ENCODE results near the gene IFI44. TPM values are rescaled to one million over a fixed set of nuclear protein-coding genes. Genes with fewer than 3 reads are reported as not detected.

Gene IFI44
- total and polyA plus RNA-seq, 2 experiments from 2014 or later: not detected

DNA sequence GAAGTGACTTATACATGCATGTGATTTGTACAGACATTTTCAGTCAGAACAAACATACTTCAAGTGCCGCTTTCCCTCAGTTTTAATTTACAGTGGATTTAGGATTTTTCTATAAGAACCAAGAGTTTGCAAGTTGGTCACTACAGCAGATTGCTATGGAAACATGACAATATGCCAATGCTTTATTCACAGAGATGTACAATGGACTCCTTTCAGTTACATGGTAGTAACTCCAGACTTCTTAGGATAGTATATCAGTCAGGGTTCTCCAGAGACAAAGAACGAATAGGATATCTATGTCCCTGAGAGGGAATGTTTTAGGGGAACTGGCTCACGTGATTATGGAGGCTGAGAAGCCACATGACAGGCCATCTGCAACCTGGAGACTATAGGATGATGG lies 27.4 kb downstream of the IFI44 start:
- ATAC-seq: no peak
- Mint-ChIP-seq H3K27me3 (ENCODE audit: insufficient read depth, low read depth, poor library complexity) (no peaks in the 10 kb centered on the region), H3K27ac (no peak overlapping the region), H3K4me3 (no peak overlapping the region), H3K36me3 (ENCODE audit: low read depth) (no peaks in the 10 kb centered on the region), H3K4me1 (peaks cover 3% of the 10 kb centered on the region; the same call in 2 of the 3 replicates), H3K9me3 (no peaks in the 10 kb centered on the region)
- no peak overlapping the region for H3K27ac ChIP-seq (ENCODE audit: low read depth)
- TF ChIP-seq POLR2AphosphoS5 (IDR thresholded peaks at IDR 0.05; ENCODE audit: low read depth): no peak
- no peak for DNase-seq (ENCODE audit: low spot score)
- no peaks in the 10 kb centered on the region for H3K9me2 ChIP-seq (ENCODE audit: insufficient read depth)
- no peaks in the 10 kb centered on the region for H3K4me1 ChIP-seq (ENCODE audit: insufficient read depth)
- H4K20me1 ChIP-seq (replicated peaks; ENCODE audit: insufficient read depth): no peaks in the 10 kb centered on the region
- H2AFZ ChIP-seq: no peak overlapping the region
- H3K27me3 ChIP-seq (ENCODE audit: insufficient read depth): no peaks in the 10 kb centered on the region
- H3K4me2 ChIP-seq: no peak overlapping the region
- H3K36me3 ChIP-seq (ENCODE audit: insufficient read depth): no peaks in the 10 kb centered on the region
- no peak overlapping the region for H3K4me3 ChIP-seq
- no peaks in the 10 kb centered on the region for H3F3A ChIP-seq (replicated peaks; ENCODE audit: low read depth)
- H3K79me2 ChIP-seq (replicated peaks; ENCODE audit: insufficient read depth): no peaks in the 10 kb centered on the region

DNA sequence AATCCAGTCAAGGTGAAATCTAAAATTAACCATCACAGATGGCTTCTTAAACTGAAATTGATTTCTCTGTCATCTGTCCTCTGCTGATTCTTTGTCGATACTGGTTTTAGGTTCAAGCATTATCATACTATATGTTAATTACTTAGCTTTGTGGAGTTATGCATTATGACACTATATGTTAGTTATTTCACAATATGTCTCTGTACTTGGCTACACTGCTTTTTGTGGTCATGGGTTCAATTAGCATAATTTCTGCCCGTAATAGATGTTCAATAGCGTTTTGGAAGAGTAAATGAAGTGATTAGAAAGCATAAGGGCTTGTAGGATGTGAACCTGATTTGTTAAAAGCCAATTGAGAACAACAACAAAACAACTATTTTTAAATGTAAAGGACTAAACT lies 28.2 kb downstream of the IFI44 start:
- Histone ChIP-seq H3K36me3 (ENCODE audit: insufficient read depth) (no peaks in the 10 kb centered on the region), H3K79me2 (replicated peaks; ENCODE audit: insufficient read depth) (no peaks in the 10 kb centered on the region), H3K4me3 (no peak overlapping the region), H3F3A (replicated peaks; ENCODE audit: low read depth) (no peaks in the 10 kb centered on the region), H3K27me3 (ENCODE audit: insufficient read depth) (no peaks in the 10 kb centered on the region), H3K4me2 (no peak overlapping the region), H2AFZ (no peak overlapping the region), H3K27ac (ENCODE audit: low read depth) (no peak overlapping the region), H3K9me2 (ENCODE audit: insufficient read depth) (no peaks in the 10 kb centered on the region), H4K20me1 (replicated peaks; ENCODE audit: insufficient read depth) (no peaks in the 10 kb centered on the region), H3K4me1 (ENCODE audit: insufficient read depth) (no peaks in the 10 kb centered on the region)
- no peak for DNase-seq (ENCODE audit: low spot score)
- Mint-ChIP-seq H3K4me3 (no peak overlapping the region), H3K9me3 (no peaks in the 10 kb centered on the region), H3K27me3 (ENCODE audit: insufficient read depth, low read depth, poor library complexity) (no peaks in the 10 kb centered on the region), H3K27ac (no peak overlapping the region), H3K36me3 (ENCODE audit: low read depth) (no peaks in the 10 kb centered on the region), H3K4me1 (peaks cover 3% of the 10 kb centered on the region; the same call in 2 of the 3 replicates)
- no peak for ATAC-seq
- TF ChIP-seq STAT1 (IDR thresholded peaks at IDR 0.05; ENCODE audit: unreplicated experiment) (no peak), EZH2phosphoT487 (IDR thresholded peaks at IDR 0.05; ENCODE audit: unreplicated experiment) (no peak)

DNA sequence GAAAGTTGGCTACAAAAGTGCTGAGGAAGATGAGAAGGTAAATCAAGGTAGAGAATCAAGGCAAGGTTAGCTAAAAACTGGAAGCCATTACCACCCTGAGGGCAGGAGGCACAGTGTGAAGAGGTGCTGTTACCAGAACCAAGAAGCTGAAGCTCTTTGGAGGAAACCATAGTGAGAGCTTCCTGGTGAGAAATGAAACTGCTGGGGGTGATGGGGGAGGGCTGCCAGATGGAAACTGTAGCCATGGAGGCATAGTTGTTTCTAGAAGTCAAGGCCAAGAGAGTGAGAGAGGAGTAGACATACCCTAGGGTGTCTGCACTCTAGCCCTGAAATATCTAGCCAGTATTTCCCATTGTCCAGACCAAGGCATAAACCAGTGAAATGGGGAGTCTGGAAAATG lies 28.7 kb downstream of the IFI44 start:
- Mint-ChIP-seq H3K36me3 (ENCODE audit: low read depth) (no peaks in the 10 kb centered on the region), H3K4me3 (no peak overlapping the region), H3K27me3 (ENCODE audit: insufficient read depth, low read depth, poor library complexity) (no peaks in the 10 kb centered on the region), H3K27ac (no peak overlapping the region; the same call in 1 of the 2 replicates), H3K4me1 (peaks cover 3% of the 10 kb centered on the region; the same call in 2 of the 3 replicates), H3K9me3 (no peaks in the 10 kb centered on the region)
- DNase-seq (ENCODE audit: low spot score) (no peak), ATAC-seq (no peak)
- no peaks in the 10 kb centered on the region for H3K79me2 ChIP-seq (replicated peaks; ENCODE audit: insufficient read depth)
- H3K4me2 ChIP-seq: no peak overlapping the region
- no peaks in the 10 kb centered on the region for H4K20me1 ChIP-seq (replicated peaks; ENCODE audit: insufficient read depth)
- TF ChIP-seq CREB1 (CRISPR knock-in tag; IDR thresholded peaks at IDR 0.05; ENCODE audit: low read depth) (no peak), NANOG (IDR thresholded peaks at IDR 0.05; ENCODE audit: borderline replicate concordance) (no peak)
- TF ChIP-seq, protein P1, sequence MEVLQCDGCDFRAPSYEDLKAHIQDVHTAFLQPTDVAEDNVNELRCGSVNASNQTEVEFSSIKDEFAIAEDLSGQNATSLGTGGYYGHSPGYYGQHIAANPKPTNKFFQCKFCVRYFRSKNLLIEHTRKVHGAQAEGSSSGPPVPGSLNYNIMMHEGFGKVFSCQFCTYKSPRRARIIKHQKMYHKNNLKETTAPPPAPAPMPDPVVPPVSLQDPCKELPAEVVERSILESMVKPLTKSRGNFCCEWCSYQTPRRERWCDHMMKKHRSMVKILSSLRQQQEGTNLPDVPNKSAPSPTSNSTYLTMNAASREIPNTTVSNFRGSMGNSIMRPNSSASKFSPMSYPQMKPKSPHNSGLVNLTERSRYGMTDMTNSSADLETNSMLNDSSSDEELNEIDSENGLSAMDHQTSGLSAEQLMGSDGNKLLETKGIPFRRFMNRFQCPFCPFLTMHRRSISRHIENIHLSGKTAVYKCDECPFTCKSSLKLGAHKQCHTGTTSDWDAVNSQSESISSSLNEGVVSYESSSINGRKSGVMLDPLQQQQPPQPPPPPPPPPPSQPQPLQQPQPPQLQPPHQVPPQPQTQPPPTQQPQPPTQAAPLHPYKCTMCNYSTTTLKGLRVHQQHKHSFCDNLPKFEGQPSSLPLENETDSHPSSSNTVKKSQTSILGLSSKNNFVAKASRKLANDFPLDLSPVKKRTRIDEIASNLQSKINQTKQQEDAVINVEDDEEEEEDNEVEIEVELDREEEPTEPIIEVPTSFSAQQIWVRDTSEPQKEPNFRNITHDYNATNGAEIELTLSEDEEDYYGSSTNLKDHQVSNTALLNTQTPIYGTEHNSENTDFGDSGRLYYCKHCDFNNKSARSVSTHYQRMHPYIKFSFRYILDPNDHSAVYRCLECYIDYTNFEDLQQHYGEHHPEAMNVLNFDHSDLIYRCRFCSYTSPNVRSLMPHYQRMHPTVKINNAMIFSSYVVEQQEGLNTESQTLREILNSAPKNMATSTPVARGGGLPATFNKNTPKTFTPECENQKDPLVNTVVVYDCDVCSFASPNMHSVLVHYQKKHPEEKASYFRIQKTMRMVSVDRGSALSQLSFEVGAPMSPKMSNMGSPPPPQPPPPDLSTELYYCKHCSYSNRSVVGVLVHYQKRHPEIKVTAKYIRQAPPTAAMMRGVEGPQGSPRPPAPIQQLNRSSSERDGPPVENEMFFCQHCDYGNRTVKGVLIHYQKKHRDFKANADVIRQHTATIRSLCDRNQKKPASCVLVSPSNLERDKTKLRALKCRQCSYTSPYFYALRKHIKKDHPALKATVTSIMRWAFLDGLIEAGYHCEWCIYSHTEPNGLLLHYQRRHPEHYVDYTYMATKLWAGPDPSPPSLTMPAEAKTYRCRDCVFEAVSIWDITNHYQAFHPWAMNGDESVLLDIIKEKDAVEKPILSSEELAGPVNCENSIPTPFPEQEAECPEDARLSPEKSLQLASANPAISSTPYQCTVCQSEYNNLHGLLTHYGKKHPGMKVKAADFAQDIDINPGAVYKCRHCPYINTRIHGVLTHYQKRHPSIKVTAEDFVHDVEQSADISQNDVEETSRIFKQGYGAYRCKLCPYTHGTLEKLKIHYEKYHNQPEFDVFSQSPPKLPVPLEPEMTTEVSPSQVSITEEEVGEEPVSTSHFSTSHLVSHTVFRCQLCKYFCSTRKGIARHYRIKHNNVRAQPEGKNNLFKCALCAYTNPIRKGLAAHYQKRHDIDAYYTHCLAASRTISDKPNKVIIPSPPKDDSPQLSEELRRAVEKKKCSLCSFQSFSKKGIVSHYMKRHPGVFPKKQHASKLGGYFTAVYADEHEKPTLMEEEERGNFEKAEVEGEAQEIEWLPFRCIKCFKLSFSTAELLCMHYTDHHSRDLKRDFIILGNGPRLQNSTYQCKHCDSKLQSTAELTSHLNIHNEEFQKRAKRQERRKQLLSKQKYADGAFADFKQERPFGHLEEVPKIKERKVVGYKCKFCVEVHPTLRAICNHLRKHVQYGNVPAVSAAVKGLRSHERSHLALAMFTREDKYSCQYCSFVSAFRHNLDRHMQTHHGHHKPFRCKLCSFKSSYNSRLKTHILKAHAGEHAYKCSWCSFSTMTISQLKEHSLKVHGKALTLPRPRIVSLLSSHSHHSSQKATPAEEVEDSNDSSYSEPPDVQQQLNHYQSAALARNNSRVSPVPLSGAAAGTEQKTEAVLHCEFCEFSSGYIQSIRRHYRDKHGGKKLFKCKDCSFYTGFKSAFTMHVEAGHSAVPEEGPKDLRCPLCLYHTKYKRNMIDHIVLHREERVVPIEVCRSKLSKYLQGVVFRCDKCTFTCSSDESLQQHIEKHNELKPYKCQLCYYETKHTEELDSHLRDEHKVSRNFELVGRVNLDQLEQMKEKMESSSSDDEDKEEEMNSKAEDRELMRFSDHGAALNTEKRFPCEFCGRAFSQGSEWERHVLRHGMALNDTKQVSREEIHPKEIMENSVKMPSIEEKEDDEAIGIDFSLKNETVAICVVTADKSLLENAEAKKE (CRISPR knock-in tag; IDR thresholded peaks at IDR 0.05): no peak
- no peak overlapping the region for H3K27ac ChIP-seq (ENCODE audit: low read depth)
- H3K9me2 ChIP-seq (ENCODE audit: insufficient read depth): no peaks in the 10 kb centered on the region
- H2AFZ ChIP-seq: no peak overlapping the region
- no peaks in the 10 kb centered on the region for H3F3A ChIP-seq (replicated peaks; ENCODE audit: low read depth)
- H3K4me1 ChIP-seq (ENCODE audit: insufficient read depth): no peaks in the 10 kb centered on the region
- no peaks in the 10 kb centered on the region for H3K27me3 ChIP-seq (ENCODE audit: insufficient read depth)
- H3K36me3 ChIP-seq (ENCODE audit: insufficient read depth): no peaks in the 10 kb centered on the region
- no peak overlapping the region for H3K4me3 ChIP-seq

Data from GM23338 (cell line).